Brain microvascular endothelial cell (primary cell): Measurements from ENCODE around the gene GRWD1.

ENCODE experiments used
- DNase-seq: peaks from one replicate; pipeline ENCODE4 v3.0.0-alpha.2; 2020
- H3K27ac ChIP-seq: fragments of 250-450 bp; sonication (Bioruptor Pico); 2 replicates; pipeline ENCODE4 v1.5.1; 2020; ENCODE audit warnings: mild to moderate bottlenecking, moderate library complexity
- H3K27me3 ChIP-seq: fragments of 250-450 bp; sonication (Bioruptor Pico); replicated peaks from 2 replicates; pipeline ENCODE4 v1.5.1; 2020; ENCODE audit warnings: mild to moderate bottlenecking
- H3K36me3 ChIP-seq: fragments of 250-450 bp; sonication (Bioruptor Pico); replicated peaks from 2 replicates; pipeline ENCODE4 v1.5.1; 2020; ENCODE audit warnings: mild to moderate bottlenecking
- H3K4me3 ChIP-seq: 2 replicates; pipeline ENCODE4 v1.5.1; 2011; ENCODE audit warnings: low read depth, mild to moderate bottlenecking, control low read depth, low read length, moderate library complexity
- CTCF ChIP-seq: IDR thresholded peaks from 2 replicates; pipeline ENCODE4 v1.5.1; 2011; ENCODE audit warnings: low read depth, mild to moderate bottlenecking, moderate library complexity, low read length, control low read depth, inconsistent platforms; ENCODE audit errors: missing control alignments
- in situ Hi-C: cut with HindIII; loops from 2 replicates; pipeline ENCODE4 v1.10.0; 2017; ENCODE audit warnings: low sequenced_read_pairs, low pct_ligation_motif_present

The GRWD1 gene

GRCh38 chr19:48469934-48470680 is 24.3 kb downstream of the GRWD1 start:
- DNase-seq, result no peak
- Histone ChIP-seq H3K4me3 (peak overlapping the region; percentile 89), H3K36me3 (peaks cover 46% of the 10 kb centered on the region), H3K27ac (no peak overlapping the region), H3K27me3 (no peaks in the 10 kb centered on the region)
- TF ChIP-seq CTCF, result no peak
- in situ Hi-C loops, result no loop called here

- no peak for DNase-seq
- H3K27ac ChIP-seq, result no peak overlapping the region
- H3K4me3 ChIP-seq, result no peak overlapping the region
- no peaks in the 10 kb centered on the region for H3K27me3 ChIP-seq
- no peak for TF ChIP-seq CTCF
- H3K36me3 ChIP-seq, result peaks cover 52% of the 10 kb centered on the region
- in situ Hi-C loops, result no loop called here
These were observed 25.1 kb downstream of the GRWD1 start for GRCh38 chr19:48470856-48471255.

GRCh38 chr19:48471836-48472235 is 26.1 kb downstream of the GRWD1 start:
- Histone ChIP-seq H3K36me3 (peaks cover 60% of the 10 kb centered on the region), H3K27ac (no peak overlapping the region), H3K4me3 (no peak overlapping the region), H3K27me3 (no peaks in the 10 kb centered on the region)
- no peak for TF ChIP-seq CTCF
- DNase-seq, result no peak
- in situ Hi-C loops, result no loop called here

- no peak for DNase-seq
- in situ Hi-C loops, result no loop called here
- no peak for TF ChIP-seq CTCF
- Histone ChIP-seq H3K27me3 (no peaks in the 10 kb centered on the region), H3K4me3 (no peak overlapping the region), H3K27ac (no peak overlapping the region), H3K36me3 (peaks cover 71% of the 10 kb centered on the region)
These were observed 27.6 kb downstream of the GRWD1 start for GRCh38 chr19:48473161-48473966.

GRCh38 chr19:48474084-48474592 is 28.4 kb downstream of the GRWD1 start:
- Histone ChIP-seq H3K36me3 (peaks cover 74% of the 10 kb centered on the region), H3K27me3 (no peaks in the 10 kb centered on the region), H3K4me3 (no peak overlapping the region), H3K27ac (no peak overlapping the region)
- TF ChIP-seq CTCF, result no peak
- in situ Hi-C loops, result no loop called here
- DNase-seq, result no peak
